B cell (primary cell): ENCODE results near the gene TRIM44. TPM values are rescaled to one million over a fixed set of nuclear protein-coding genes. Genes with fewer than 3 reads are reported as not detected.

ENCODE experiments used
- ATAC-seq: fragments of 200-7000 bp; cut with Tn5 transposase; one replicate; pipeline ENCODE4 v1.10.0; 2021; ENCODE audit warnings: low read depth, mild to moderate bottlenecking, moderate number of reproducible peaks, moderate library complexity
- CTCF ChIA-PET: fragments of 350-600 bp; sonication (Branson Sonifier 250); formaldehyde crosslinking; loops from one replicate; lab custom pipeline; 2021; ENCODE audit warnings: antibody characterized with exemption, inconsistent platforms; lab: Charles Lee
- POLR2A ChIA-PET: fragments of 350-600 bp; sonication (Branson Sonifier 250); formaldehyde crosslinking; loops from one replicate; lab custom pipeline; 2021; ENCODE audit warnings: antibody characterized with exemption; lab: Charles Lee
- DNase-seq: peaks from one replicate; pipeline ENCODE4 v3.0.0; 2013
- H2AFZ ChIP-seq: 2 replicates; pipeline ENCODE4 v1.6.1; 2012; ENCODE audit warnings: mild to moderate bottlenecking, low read depth, low read length; ENCODE audit not compliant: insufficient read depth, poor library complexity, severe bottlenecking
- H3K27ac ChIP-seq, 2 donors: 1 replicate in 1 of 2; 2 replicates in 1 of 2; pipeline ENCODE4 v1.5.1; 2012 to 2013; ENCODE audit warnings: low read length in 2 of 2, mild to moderate bottlenecking in 2 of 2, moderate library complexity in 1 of 2
- H3K27me3 ChIP-seq, 4 experiments: fragments of 200-600 bp in 1 of 4; sonication (generic) in 1 of 4; replicated peaks in 1 of 4; 1 replicate in 2 of 4; 2 replicates in 2 of 4; pipeline versions ENCODE4 v1.6.1 to v1.7.0; 2013 to 2016; ENCODE audit warnings: low read length in 3 of 4, mild to moderate bottlenecking in 2 of 4, mixed read lengths in 1 of 4, moderate library complexity in 1 of 4; ENCODE audit not compliant: insufficient read depth in 4 of 4, control insufficient read depth in 3 of 4; ENCODE audit errors: control extremely low read depth in 1 of 4
- H3K36me3 ChIP-seq, 2 experiments: replicated peaks in 1 of 2; 1 replicate in 1 of 2; 2 replicates in 1 of 2; pipeline versions ENCODE4 v1.6.1 to v1.7.1; 2013; ENCODE audit warnings: low read length in 1 of 2; ENCODE audit not compliant: insufficient read depth in 2 of 2, control insufficient read depth in 1 of 2; ENCODE audit errors: control extremely low read depth in 1 of 2, extremely low read depth in 1 of 2
- H3K4me1 ChIP-seq, 2 donors: fragments of 200-600 bp in 1 of 2; sonication (generic) in 1 of 2; 1 replicate in 1 of 2; 2 replicates in 1 of 2; pipeline versions ENCODE4 v1.5.1 to v1.6.1; 2013 to 2017; ENCODE audit warnings: low read length in 2 of 2; ENCODE audit not compliant: control insufficient read depth in 2 of 2, insufficient read depth in 2 of 2
- H3K4me2 ChIP-seq: replicated peaks from 2 replicates; pipeline ENCODE3; 2012; ENCODE audit warnings: mild to moderate bottlenecking, low read depth, low read length; ENCODE audit not compliant: poor library complexity, severe bottlenecking
- H3K4me3 ChIP-seq, 5 experiments: fragments of 200-600 bp in 1 of 5; sonication (generic) in 1 of 5; 1 replicate in 3 of 5; 2 replicates in 2 of 5; pipeline versions ENCODE4 v1.5.1 to v1.7.0; 2011 to 2016; ENCODE audit warnings: low read length in 4 of 5, mild to moderate bottlenecking in 4 of 5, low read depth in 2 of 5, control low read depth in 1 of 5, moderate library complexity in 1 of 5; ENCODE audit not compliant: insufficient read depth in 1 of 5; ENCODE audit errors: control extremely low read depth in 1 of 5, extremely low read depth in 1 of 5
- H3K79me2 ChIP-seq: fragments of 200-600 bp; sonication (generic); one replicate; pipeline ENCODE4 v1.6.0; 2016; ENCODE audit warnings: low read length; ENCODE audit not compliant: control insufficient read depth, insufficient read depth
- H3K9ac ChIP-seq: fragments of 200-600 bp; sonication (generic); 2 replicates; pipeline ENCODE4 v1.6.1; 2017; ENCODE audit warnings: mild to moderate bottlenecking, low read length, moderate library complexity
- H3K9me3 ChIP-seq, 3 donors: one replicate each; pipeline versions ENCODE4 v1.6.1 to v1.7.1; 2013; ENCODE audit warnings: low read length in 2 of 3; ENCODE audit not compliant: control insufficient read depth in 2 of 3, insufficient read depth in 1 of 3; ENCODE audit errors: control extremely low read depth in 1 of 3
- H4K20me1 ChIP-seq: 2 replicates; pipeline ENCODE4 v1.6.0; 2012; ENCODE audit warnings: mild to moderate bottlenecking, low read length; ENCODE audit not compliant: insufficient read depth, control insufficient read depth, poor library complexity, severe bottlenecking
- H3K27ac Mint-ChIP-seq: one replicate; pipeline ENCODE4 v1.8.0; 2021; ENCODE audit warnings: mixed read lengths
- H3K27me3 Mint-ChIP-seq: one replicate; pipeline ENCODE4 v1.8.0; 2021; ENCODE audit warnings: mixed read lengths
- H3K4me1 Mint-ChIP-seq: one replicate; pipeline ENCODE4 v1.8.0; 2021; ENCODE audit warnings: mixed read lengths
- H3K4me3 Mint-ChIP-seq: one replicate; pipeline ENCODE4 v1.8.0; 2021; ENCODE audit warnings: mixed read lengths
- H3K9me3 Mint-ChIP-seq: one replicate; pipeline ENCODE4 v1.8.0; 2022; ENCODE audit warnings: mixed read lengths; ENCODE audit not compliant: insufficient read depth
- CTCF ChIP-seq: fragments of 200-600 bp; IDR thresholded peaks from one replicate; pipeline ENCODE4 v1.8.0; 2022; ENCODE audit warnings: antibody characterized with exemption, mild to moderate bottlenecking
- EZH2 ChIP-seq: IDR thresholded peaks from 2 replicates; pipeline ENCODE4 v1.6.1; 2012; ENCODE audit warnings: borderline replicate concordance, low read depth, mild to moderate bottlenecking, moderate library complexity, low read length; ENCODE audit not compliant: insufficient read depth, poor library complexity, severe bottlenecking
- WGBS: methylation state at CpG from one replicate; pipeline ENCODE4 v1.1.5; 2013; ENCODE audit warnings: missing lambda C conversion rate; ENCODE audit not compliant: insufficient coverage; 5-methylcytosine and 5-hydroxymethylcytosine counted together
- intact Hi-C: fragments of 100-400 bp; cut with micrococcal nuclease; formaldehyde crosslinking; loops from one replicate; pipeline ENCODE4 v1.10.0; 2022
- polyA plus RNA-seq: library from polyadenylated mRNA; depleted of rRNA; stranded (reverse); fragments of >200 nt; gene quantifications from 2 replicates; pipeline ENCODE4 v1.2.3, GENCODE V29; 2012
- total RNA-seq, 2 donors: library from RNA; stranded (reverse); fragments of 120-200 nt in 1 of 2; gene quantifications; 1 replicate in 1 of 2; 2 replicates in 1 of 2; pipeline versions ENCODE4 v1.2.3 to v1.2.4, GENCODE V29; 2013 to 2022

The TRIM44 gene
- total and polyA plus RNA-seq, 2 donors (not counting 1 experiment from before 2014, with no cell fraction given), result 39.1 to 71.1 TPM

GRCh38 chr11:35803115-35803514 lies 140.5 kb downstream of the TRIM44 start:
- intact Hi-C loops, result no loop called here
- Histone ChIP-seq H3K4me3 (no peak overlapping the region), H3K9ac (no peak overlapping the region), H3K4me1 (peaks cover 9 to 10% of the 10 kb centered on the region in 2 donors), H3K27ac (no peak overlapping the region), H3K4me2 (no peak overlapping the region), H3K36me3 (peaks cover under 1 to 11% of the 10 kb centered on the region in 2 experiments), H4K20me1 (peaks cover 48% of the 10 kb centered on the region), H3K79me2 (no peaks in the 10 kb centered on the region), H3K27me3 (no peaks in the 10 kb centered on the region), H2AFZ (no peak overlapping the region), H3K9me3 (peaks cover 0 to 5% (median 0%) of the 10 kb centered on the region in 3 donors)
- 100% methylated on average over 1 of the region's 3 CpGs for WGBS
- H3K27me3 Mint-ChIP-seq, result no peaks in the 10 kb centered on the region
- POLR2A ChIA-PET, result no interaction called here
- peaks cover 19% of the 10 kb centered on the region for H3K4me1 Mint-ChIP-seq
- TF ChIP-seq CTCF (no peak), EZH2 (no peak)
- H3K9me3 Mint-ChIP-seq, result peaks cover 2% of the 10 kb centered on the region
- DNase-seq (no peak), ATAC-seq (no peak)
- CTCF ChIA-PET, result interaction anchor here (0.7 to 1.9 kb wide), 2 partner anchors 19 to 454 kb away, joined by 3 to 12 read pairs; no protein-coding TSS in a partner anchor
- H3K27ac Mint-ChIP-seq, result no peak overlapping the region
- no peak overlapping the region for H3K4me3 Mint-ChIP-seq

- peaks cover 18% of the 10 kb centered on the region for H3K4me1 Mint-ChIP-seq
- Histone ChIP-seq H3K4me2 (no peak overlapping the region), H3K27me3 (no peaks in the 10 kb centered on the region), H3K27ac (no peak overlapping the region), H3K9me3 (peaks cover 0 to 5% (median 0%) of the 10 kb centered on the region in 3 donors), H3K36me3 (peaks cover 0 to 15% of the 10 kb centered on the region in 2 experiments), H4K20me1 (peaks cover 48% of the 10 kb centered on the region), H2AFZ (no peak overlapping the region), H3K79me2 (no peaks in the 10 kb centered on the region), H3K9ac (no peak overlapping the region), H3K4me1 (peaks cover 9 to 10% of the 10 kb centered on the region in 2 donors), H3K4me3 (no peak overlapping the region)
- ChIA-PET CTCF (interaction anchor here (1.0 kb wide), 1 partner anchor 17 kb away, joined by 5 read pairs; no protein-coding TSS in a partner anchor), POLR2A (no interaction called here)
- no peak for DNase-seq
- no peaks in the 10 kb centered on the region for H3K27me3 Mint-ChIP-seq
- intact Hi-C loops, result no loop called here
- H3K27ac Mint-ChIP-seq, result no peak overlapping the region
- peaks cover 2% of the 10 kb centered on the region for H3K9me3 Mint-ChIP-seq
- no peak for ATAC-seq
- TF ChIP-seq CTCF, result no peak
- TF ChIP-seq EZH2, result no peak
- no peak overlapping the region for H3K4me3 Mint-ChIP-seq
- WGBS, result 100% methylated on average over 2 of the region's 3 CpGs
These were observed 142.0 kb downstream of the TRIM44 start for GRCh38 chr11:35804451-35805040.
